COLO668 (cell line): Measurements from ENCODE around the gene F2.

Experiments used
- DNase-seq: peaks from one replicate; lab custom pipeline; 2025; ENCODE audit not compliant: unreplicated experiment; lab: John Stamatoyannopoulos, UW

Gene F2

GRCh38 chr11:46738887-46739286 is 19.9 kb downstream of the F2 start:
- no peak for DNase-seq

- DNase-seq = no peak
Observed at GRCh38 chr11:46741600-46742484, 22.8 kb downstream of the F2 start.

GRCh38 chr11:46743043-46743442 is 24.0 kb downstream of the F2 start:
- no peak for DNase-seq

GRCh38 chr11:46743693-46744339 is 24.8 kb downstream of the F2 start:
- no peak for DNase-seq

- no peak for DNase-seq
Observed at GRCh38 chr11:46745328-46745727, 26.3 kb downstream of the F2 start.

GRCh38 chr11:46745995-46746394 is 27.0 kb downstream of the F2 start:
- DNase-seq = no peak

- no peak for DNase-seq
Observed at GRCh38 chr11:46747150-46747549, 28.1 kb downstream of the F2 start.

- no peak for DNase-seq
Observed at GRCh38 chr11:46755962-46756361, 36.9 kb downstream of the F2 start.

- no peak for DNase-seq
Observed at GRCh38 chr11:46759196-46759595, 40.2 kb downstream of the F2 start.

- DNase-seq = no peak
Observed at GRCh38 chr11:46760429-46761128, 41.6 kb downstream of the F2 start.

GRCh38 chr11:46761807-46762206 is 42.8 kb downstream of the F2 start:
- DNase-seq = no peak

- no peak for DNase-seq
Observed at GRCh38 chr11:46762248-46762647, 43.2 kb downstream of the F2 start.

- no peak for DNase-seq
Observed at GRCh38 chr11:46766656-46767055, 47.6 kb downstream of the F2 start.

- no peak for DNase-seq
Observed at GRCh38 chr11:46769636-46770221, 50.7 kb downstream of the F2 start.

GRCh38 chr11:46776878-46777277 is 57.9 kb downstream of the F2 start:
- no peak for DNase-seq

GRCh38 chr11:46778416-46778815 is 59.4 kb downstream of the F2 start:
- DNase-seq = no peak
